NCI-H2227 (cell line): Measurements from ENCODE around the gene PTK7.

Experiments used
- DNase-seq: peaks from one replicate; lab custom pipeline; 2025; ENCODE audit not compliant: unreplicated experiment; lab: John Stamatoyannopoulos, UW

The PTK7 gene

DNA sequence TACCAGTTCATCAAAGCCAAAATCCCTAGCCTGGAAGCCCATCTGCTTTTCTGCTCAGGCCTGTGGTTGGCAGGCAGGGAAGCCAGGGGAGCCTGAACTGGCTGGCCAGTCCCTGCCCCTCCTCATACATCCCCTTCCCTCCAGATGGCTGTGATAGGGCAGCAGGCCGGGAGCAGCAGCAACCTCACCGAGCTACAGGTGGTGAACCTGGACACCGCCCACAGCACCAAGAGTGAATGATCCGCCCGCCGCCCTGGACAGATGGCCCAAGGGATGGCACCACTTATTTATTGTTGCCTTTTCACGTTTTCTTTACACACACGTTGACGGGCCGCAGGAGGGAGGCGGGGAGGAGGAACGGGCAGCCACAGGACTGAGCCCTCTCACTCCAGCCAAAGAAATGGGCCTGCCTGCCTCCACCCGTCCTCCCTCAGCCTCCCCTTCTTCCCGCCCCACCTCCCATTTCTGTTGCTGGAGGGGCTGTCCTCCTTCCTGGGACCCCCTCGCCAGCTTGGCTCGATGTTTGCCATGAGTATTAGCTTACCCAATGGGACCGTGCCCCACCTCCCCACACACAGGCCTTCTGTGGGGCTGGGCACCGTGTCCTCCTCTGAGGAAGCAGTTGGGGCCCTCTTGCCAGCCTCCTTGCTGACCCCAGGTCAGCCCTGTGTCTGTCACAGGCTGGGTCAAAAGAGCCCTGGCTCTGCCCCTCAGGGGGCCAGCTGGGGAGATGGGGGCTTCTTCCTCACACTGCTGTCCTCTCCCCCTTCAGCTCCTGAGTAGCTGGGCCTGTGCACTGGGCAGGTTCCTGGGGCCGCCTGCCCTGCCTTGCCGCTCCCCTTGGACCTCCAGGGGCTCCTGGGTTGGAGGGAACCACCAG lies 103.1 kb downstream of the PTK7 start:
- no peak for DNase-seq

DNA sequence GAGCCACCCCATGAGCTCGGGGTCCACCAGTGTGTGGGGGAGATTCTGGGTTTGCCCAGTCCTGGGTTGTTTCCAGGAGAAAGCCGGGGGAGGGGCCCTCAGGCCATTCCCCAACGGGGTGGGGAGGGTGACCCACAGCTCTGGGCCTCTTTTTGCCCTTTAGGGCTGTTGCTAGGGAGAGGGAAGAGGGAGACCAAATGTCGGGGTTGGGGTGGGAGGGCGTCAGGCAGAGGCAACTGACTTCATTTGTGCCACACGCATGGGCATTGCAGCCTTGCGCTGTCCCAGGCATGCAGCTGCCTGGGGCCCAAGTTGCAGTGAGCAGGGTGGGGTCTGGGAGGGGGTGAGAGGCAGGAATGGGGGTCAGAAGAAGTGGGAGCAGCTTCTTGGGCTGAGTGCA lies 103.9 kb downstream of the PTK7 start:
- no peak for DNase-seq

DNA sequence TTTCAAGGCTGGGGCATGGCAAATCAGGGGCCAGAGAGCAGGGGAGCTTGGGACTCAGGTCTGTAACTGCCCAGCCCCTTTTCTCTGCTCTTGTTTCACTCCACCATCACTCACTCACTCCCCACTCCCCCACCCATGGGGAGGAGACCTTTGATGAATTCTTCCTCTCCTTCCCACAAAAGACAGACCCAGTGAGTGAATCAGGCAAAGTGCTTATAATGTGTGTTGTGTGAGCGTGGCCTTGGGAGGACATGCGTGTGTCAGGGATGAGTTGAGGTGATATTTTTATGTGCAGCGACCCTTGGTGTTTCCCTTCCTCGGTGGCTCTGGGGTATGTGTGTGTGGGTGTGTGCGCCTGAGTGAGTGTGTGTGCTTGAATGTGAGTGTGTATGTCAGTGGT lies 104.9 kb downstream of the PTK7 start:
- peak; percentile 8 for DNase-seq

DNA sequence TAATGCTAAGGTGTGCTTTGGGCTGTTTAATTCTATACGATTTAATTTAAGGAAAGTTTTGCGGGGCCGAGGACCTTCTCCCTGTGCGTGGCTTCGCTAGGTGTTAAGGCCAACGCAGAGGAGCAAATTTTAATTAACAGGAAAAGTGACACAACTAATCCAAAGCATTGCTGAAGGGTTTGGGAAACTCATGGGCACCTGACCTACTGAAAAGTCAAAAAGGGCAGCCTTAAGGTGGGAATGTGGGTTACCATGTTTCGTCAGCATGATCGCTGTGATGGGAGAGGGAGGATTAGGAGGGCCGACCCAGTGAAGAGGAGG lies 105.5 kb downstream of the PTK7 start:
- no peak for DNase-seq

DNA sequence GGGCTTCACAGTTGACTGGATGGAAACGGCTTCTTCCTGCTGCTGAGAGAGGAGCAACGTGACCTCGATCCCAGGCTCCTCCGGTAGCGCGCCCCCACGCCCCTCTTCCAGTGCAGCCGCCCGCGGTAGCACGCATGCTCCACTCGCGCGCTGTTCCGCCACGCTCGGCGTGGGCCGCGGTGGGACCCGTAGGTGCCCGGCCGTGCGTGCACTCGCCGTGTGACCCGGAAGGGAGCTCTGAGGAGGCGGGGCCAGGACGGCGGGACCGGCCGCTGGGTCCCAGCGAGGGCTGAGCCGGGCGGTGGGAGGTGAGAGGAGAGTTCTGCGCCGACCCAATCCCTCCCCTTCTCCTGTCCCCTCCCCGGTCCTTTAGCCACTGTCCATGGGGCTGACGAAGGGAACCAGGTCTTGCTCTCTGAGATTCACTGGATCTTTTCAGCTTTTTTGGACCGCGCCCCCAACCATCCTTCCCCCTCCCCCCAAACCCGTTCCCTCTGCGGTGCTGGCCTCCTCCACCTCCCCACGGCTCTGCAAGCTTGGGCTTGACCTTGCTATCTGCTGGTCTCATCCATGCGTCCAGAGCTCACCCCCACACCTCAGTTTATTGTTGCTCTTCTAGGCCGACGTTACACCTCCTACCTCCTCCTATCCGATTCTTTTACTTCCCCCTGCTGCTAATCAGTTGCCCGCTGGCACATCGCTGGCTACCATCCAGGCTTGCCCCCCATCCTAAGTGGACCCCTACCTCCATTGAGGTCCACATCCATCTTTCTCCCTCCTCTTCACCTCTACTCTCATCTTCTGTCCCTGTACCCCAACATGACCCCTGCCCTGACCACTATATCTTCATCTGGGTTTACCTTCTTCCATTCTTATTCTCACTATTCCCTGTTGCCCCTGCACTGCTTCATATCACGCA lies 106.1 kb downstream of the PTK7 start, which contains the start of gene CUL9:
CUL9 (plus strand) TSS at position 255 of the 919 bp plus-strand sequence. CDS start 2,115 bp downstream, outside the sequence.
- peak; percentile 82 for DNase-seq

DNA sequence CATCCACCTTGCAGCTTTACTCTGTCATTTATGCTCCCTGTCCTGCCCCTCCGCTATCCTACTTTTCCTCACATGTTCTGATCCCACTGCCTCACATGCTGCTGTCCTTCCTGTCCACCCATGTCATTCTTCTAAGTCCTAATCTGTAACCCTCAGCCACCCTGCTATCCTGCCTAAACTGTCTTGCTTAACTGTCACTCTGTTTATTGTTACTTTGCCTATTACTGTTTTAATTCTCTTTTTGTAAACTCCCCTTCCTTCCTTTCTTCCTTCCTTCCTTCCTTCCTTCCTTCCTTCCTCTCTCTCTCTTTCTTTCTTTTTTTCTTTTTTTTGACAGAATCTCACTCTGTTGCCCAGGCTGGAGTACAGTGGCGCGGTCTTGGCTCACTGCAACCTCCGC lies 107.3 kb downstream of the PTK7 start:
- DNase-seq, result no peak

DNA sequence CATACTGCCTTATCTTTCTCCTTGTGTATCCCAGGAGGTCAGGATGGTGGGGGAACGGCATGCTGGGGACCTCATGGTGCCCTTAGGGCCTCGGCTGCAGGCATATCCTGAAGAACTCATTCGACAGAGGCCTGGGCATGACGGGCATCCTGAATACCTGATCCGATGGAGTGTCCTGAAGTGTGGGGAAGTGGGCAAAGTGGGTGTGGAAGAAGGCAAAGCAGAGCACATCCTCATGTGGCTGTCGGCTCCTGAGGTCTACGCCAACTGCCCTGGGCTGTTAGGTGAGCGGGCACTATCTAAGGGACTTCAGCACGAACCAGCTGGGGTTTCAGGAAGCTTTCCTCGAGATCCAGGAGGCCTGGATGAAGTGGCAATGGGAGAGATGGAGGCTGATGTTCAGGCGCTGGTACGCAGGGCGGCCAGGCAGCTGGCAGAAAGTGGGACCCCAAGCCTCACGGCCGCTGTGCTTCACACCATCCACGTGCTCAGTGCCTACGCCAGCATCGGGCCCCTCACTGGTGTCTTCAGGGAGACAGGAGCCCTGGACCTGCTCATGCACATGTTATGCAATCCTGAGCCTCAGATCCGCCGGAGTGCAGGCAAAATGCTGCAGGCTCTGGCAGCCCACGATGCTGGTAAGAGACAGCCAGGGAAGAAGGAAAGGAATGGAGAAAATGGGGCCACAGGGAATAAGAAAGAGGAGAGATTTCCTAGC lies 108.3 kb downstream of the PTK7 start:
- no peak for DNase-seq

DNA sequence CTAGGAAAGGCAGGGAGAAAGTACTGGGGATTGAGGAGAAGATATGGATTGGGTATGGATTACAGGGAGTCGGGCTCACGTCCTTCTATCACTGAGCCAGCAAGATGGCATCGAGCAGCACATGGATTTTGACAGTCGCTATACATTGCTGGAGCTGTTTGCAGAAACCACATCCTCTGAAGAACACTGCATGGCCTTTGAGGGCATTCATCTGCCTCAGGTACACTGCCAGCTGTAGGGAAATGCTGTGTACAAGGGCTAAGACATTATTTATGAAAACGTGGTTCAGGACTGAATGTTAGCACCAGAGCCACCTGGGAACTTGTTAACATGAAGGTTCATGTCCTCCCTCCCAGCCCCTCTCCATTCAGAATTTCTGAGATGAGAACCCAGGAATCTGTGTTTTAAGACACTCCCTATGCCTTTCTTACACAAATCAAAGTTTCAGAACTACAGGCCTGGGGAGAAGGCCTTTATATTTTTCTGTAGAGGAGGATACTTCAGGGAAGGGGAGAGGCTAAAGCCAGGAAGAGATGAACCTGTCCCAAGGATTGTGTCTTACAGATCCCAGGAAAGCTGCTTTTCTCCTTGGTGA lies 109.4 kb downstream of the PTK7 start:
- DNase-seq, result no peak

DNA sequence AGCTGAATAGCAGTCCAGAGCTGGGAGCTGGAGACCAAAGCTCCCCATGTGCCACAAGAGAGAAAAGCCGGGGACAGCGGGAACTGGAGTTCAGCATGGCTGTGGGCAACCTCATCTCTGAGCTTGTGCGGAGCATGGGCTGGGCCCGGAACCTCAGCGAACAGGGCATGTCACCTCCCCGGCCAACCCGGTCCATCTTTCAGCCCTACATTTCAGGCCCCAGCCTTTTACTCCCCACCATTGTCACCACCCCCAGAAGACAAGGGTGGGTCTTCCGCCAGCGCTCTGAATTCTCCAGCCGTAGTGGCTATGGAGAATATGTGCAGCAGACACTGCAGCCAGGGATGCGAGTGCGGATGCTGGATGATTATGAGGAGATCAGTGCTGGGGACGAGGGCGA lies 109.9 kb downstream of the PTK7 start:
- DNase-seq, result no peak

DNA sequence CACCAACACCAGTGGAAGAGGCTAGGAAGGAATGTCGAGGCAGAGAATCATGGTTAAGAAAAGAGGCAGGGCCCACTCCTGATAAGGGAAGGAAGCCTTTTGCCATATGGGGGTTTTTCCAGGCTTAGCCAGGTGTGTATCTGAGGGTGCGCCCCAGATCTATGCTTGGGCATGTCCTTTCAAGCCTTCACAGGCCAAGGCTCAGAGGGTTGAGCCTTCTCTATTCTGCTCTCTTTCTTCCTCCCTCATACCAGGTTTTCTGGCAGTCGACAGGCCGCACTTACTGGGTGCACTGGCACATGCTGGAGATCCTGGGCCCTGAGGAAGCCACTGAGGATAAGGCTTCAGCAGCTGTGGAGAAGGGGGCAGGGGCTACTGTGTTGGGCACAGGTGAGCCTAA lies 110.6 kb downstream of the PTK7 start:
- no peak for DNase-seq

DNA sequence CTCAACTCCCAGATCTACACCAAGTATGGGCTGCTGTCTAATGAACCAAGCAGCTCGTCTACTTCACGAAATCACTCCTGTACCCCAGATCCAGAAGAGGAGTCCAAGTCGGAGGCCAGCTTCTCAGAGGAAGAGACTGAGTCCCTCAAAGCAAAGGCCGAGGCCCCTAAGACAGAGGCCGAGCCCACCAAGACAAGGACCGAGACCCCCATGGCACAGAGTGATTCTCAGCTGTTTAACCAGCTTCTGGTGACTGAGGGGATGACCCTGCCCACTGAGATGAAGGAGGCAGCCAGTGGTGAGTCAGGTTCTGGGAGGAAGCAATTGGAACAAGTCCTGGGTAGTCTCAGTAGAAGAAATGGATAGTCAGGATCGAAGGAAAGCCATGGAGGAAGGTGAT lies 111.7 kb downstream of the PTK7 start:
- no peak for DNase-seq

DNA sequence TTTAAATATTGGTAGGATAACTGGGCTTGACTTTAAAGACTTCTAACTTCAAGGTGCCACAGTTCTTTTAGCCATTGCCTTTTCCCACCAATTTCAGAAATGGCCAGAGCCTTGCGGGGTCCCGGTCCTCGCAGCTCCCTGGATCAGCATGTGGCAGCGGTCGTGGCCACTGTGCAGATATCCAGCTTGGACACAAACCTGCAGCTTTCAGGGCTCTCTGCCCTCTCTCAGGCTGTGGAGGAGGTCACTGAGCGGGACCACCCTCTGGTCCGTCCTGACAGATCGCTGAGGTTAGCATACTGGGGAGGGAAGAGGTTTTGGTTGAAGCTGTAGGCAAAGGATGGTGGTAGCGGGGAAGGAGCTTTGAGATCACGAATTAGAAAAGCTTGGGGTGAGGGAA lies 112.3 kb downstream of the PTK7 start:
- no peak for DNase-seq

DNA sequence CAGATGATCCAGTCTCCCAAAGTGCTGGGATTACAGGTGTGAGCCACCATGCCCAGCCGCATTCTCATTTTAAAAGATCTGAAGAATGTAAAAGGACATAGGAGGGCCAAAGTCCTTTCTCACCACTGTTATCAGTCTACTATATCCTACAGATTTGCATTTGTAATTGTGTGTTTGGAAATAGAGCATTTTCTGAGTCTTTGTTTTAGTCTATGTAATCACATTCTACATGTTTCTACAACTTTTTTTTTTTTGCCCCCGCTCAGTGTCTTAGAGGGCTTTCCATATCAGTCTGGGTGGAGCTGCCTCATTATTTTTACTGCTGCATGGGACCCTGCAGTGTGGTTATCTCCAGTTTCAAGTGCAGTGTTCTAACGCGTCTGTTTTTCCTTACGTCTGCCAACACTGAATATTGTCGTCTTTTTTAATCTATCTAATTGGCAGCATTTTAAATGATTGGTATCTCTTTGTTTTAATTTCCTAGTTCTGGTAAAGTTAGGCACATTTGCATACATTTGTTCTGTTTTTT lies 113.7 kb downstream of the PTK7 start:
- DNase-seq, result no peak

DNA sequence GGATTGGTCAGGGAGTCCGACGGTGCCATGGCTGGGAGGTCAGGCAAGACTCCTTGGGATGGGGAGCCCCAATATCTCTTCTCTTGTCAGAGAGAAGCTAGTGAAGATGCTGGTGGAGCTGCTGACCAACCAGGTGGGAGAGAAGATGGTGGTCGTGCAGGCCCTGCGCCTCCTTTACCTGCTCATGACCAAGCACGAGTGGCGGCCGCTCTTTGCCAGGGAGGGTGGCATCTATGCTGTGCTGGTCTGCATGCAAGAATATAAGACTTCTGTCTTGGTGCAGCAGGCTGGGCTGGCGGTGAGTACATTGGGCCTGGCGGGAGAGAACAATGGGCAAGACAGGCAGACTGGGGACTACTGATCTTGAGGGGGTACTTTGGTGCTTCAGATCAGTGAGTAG lies 116.8 kb downstream of the PTK7 start:
- no peak for DNase-seq

DNA sequence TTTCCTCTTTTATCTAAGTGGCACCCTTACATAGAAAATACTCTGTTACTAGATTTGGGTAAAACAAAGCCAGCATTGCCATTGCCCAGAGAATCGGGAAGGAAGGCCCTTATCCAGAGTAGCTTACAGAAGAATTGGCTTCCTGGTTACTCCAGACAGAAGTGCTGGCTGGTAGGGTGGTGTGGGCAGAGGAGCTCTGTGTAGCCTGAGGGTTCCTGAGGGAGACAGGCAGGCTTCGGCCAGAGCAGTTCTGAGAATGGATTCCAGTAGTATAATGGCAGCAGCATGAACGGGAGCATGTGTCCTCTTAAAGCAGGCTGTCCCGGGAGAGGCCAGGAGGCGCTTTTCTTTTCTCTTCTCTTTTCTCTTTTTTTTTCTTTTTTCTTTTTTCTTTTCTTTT lies 117.8 kb downstream of the PTK7 start:
- no peak for DNase-seq

DNA sequence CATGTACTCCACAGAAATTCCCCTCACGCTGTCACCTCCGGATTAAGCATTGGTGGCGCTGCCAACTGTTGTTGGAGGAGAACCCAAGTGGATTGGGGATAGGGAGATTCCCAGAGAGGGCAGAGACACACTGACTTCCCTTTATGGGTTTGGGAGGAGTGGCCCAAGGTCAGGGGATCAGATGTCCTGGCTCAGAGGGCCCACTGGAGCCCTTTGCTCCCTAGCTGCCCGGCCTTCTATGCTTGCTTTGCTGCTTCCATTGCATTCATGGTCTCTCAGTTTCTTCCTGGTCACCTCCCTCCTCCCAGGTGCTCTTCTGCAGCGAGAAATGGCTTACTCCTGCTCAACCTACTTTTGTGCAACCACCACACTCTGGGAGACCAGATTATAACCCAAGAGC lies 120.2 kb downstream of the PTK7 start:
- DNase-seq, result no peak

DNA sequence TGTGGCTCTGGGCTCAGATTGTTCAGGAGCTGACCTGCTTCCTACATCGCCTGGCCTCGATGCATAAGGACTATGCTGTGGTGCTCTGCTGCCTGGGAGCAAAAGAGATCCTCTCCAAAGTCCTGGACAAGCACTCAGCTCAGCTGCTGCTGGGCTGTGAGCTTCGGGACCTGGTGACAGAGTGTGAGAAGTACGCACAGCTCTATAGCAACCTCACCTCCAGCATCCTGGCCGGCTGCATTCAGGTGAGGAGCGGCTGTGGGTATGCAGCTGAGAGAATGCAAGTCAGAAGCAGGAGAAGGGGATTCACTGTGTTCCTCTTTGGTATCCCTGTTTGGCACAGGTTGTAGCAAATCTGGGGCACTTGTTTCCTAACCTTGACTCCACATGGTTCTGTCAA lies 123.8 kb downstream of the PTK7 start:
- DNase-seq, result no peak

DNA sequence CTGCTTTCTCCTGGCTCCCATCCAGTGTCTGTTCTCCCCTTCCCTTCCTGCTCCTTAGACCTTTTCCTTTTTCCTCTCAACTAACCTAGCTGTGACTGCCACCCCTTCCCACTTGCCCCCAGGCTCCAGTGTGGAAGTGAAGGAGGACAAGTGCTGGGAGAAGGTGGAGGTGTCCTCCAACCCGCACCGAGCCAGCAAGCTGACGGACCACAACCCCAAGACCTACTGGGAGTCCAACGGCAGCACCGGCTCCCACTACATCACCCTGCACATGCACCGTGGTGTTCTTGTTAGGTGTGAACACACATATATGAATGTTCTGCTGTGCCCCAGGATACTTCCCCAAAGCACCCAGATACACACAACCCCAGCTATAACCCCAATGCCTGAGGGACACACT lies 124.4 kb downstream of the PTK7 start:
- DNase-seq, result no peak

DNA sequence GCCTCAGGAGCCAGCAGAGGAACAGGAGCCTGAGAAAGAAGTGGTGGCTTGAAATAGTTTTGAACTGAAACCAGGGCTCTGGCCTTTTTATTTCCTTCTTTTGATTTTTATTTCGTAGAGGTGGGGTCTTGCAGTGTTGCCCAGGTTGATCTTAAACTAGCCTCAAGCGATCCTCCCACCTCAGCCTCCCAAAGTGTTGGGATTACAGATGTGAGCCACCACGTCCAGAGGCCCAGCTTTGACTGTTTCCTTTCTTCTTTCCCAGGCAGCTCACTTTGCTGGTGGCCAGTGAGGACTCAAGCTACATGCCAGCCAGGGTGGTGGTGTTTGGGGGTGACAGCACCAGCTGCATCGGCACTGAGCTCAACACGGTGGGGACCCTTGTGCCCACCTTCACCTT lies 126.3 kb downstream of the PTK7 start:
- DNase-seq, result no peak

DNA sequence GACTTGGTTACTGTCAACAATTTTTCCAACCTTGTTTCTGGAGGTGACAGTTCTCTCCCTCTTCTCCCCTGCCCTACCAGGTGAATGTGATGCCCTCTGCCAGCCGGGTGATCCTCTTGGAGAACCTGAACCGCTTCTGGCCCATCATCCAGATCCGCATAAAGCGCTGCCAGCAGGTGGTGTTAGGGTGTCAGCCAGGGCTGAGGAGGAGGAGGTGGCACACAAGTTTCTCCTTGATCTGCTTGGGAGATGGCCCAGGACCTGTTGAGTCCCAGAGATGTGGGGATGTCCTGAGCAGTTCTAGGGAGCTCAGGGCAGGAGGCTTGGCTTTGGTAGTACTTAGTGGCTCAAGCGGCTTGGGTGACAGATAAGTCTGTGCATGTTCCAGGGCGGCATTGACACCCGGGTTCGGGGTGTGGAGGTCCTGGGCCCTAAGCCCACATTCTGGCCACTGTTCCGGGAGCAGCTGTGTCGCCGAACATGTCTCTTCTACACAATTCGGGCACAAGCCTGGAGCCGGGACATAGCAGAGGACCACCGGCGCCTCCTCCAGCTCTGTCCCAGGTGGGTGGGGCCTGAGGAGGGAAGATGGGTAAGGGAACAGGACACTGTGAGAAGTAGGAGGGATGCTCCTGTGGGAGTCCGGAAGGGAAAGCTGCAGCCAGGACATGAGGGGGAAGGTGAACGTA lies 127.1 kb downstream of the PTK7 start:
- no peak for DNase-seq
